Activated CD4-positive, alpha-beta memory T cell treated with anti-CD3 and anti-CD28 coated beads for 36 hours (primary cell): Measurements from ENCODE around the gene HIGD1A. TPM values are rescaled to one million over a fixed set of nuclear protein-coding genes. Genes with fewer than 3 reads are reported as not detected.

Source experiments
- CTCF ChIA-PET: fragments of 350-600 bp; sonication (Branson Sonifier 250); formaldehyde crosslinking; loops from one replicate; lab custom pipeline; 2021; ENCODE audit warnings: antibody characterized with exemption, inconsistent platforms; lab: Charles Lee
- POLR2A ChIA-PET: fragments of 350-600 bp; sonication (Branson Sonifier 250); formaldehyde crosslinking; loops from one replicate; lab custom pipeline; 2021; ENCODE audit warnings: antibody characterized with exemption; lab: Charles Lee
- DNase-seq: peaks from one replicate; pipeline ENCODE4 v3.0.0-alpha.2; 2020
- H3K27ac Mint-ChIP-seq: one replicate; pipeline ENCODE4 v1.8.0; 2021; ENCODE audit warnings: mixed read lengths
- H3K27me3 Mint-ChIP-seq: one replicate; pipeline ENCODE4 v1.8.0; 2021; ENCODE audit warnings: mixed read lengths
- H3K36me3 Mint-ChIP-seq: one replicate; pipeline ENCODE4 v1.8.0; 2021; ENCODE audit warnings: mixed read lengths
- H3K4me1 Mint-ChIP-seq: one replicate; pipeline ENCODE4 v1.8.0; 2021; ENCODE audit warnings: low read depth, mixed read lengths
- H3K4me3 Mint-ChIP-seq: one replicate; pipeline ENCODE4 v1.8.0; 2021; ENCODE audit warnings: mild to moderate bottlenecking, mixed read lengths
- H3K9me3 Mint-ChIP-seq: one replicate; pipeline ENCODE4 v1.8.0; 2021; ENCODE audit warnings: mixed read lengths
- intact Hi-C: fragments of 100-400 bp; cut with micrococcal nuclease; formaldehyde crosslinking; loops from one replicate; pipeline ENCODE4 v1.15.1; 2023
- total RNA-seq, 2 experiments: library from RNA; stranded (reverse); gene quantifications; one replicate each; pipeline ENCODE4 v1.2.3, GENCODE V29; 2021

HIGD1A gene
- total RNA-seq, 2 experiments from 2014 or later: 63.7 to 68.4 TPM

GRCh38 chr3:42764561-42765295, 39.6 kb downstream of the HIGD1A start:
- ChIA-PET CTCF (interaction anchor here (0.9 kb wide), 1 partner anchor 15 kb away, joined by 3 read pairs; no protein-coding TSS in a partner anchor), POLR2A (interaction anchor here (1.7 kb wide), 1 partner anchor 10 kb away, joined by 3 read pairs; no protein-coding TSS in a partner anchor)

GRCh38 chr3:42764115-42764514, 40.2 kb downstream of the HIGD1A start:
- H3K4me1 Mint-ChIP-seq: no peaks in the 10 kb centered on the region
- intact Hi-C loops: no loop called here
- no peaks in the 10 kb centered on the region for H3K9me3 Mint-ChIP-seq
- H3K27ac Mint-ChIP-seq: no peak overlapping the region
- ChIA-PET CTCF (no interaction called here), POLR2A (no interaction called here)
- H3K36me3 Mint-ChIP-seq: no peaks in the 10 kb centered on the region
- H3K4me3 Mint-ChIP-seq: no peak overlapping the region
- no peaks in the 10 kb centered on the region for H3K27me3 Mint-ChIP-seq
- DNase-seq: no peak

More at GRCh38 chr3:42764561-42765295, 39.6 kb downstream of the HIGD1A start:
- no peaks in the 10 kb centered on the region for H3K27me3 Mint-ChIP-seq
- no peaks in the 10 kb centered on the region for H3K9me3 Mint-ChIP-seq
- no peak for DNase-seq
- intact Hi-C loops: no loop called here
- no peaks in the 10 kb centered on the region for H3K36me3 Mint-ChIP-seq
- no peak overlapping the region for H3K4me3 Mint-ChIP-seq
- H3K4me1 Mint-ChIP-seq: no peaks in the 10 kb centered on the region
- H3K27ac Mint-ChIP-seq: no peak overlapping the region

DNA sequence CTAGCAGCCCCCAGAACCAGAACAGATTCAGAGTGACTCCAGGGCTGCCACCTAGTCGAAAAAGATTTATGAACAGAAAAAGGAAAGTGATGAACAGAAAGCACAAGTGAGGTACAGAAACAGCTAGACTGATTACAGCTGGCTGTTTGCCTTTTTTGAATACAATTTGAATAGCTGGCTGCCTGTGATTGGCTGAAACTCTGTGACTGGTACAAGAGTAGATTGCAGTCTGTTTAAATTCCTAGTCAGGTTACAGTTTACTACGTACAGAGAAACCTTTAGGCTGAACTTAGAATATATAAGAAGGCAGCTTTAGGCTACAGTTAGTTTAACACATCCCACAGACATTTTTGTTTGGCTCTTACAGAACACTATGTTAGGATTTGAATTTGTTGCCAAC, 41.3 kb downstream of the HIGD1A start:
- H3K4me1 Mint-ChIP-seq: no peaks in the 10 kb centered on the region
- intact Hi-C loops: no loop called here
- ChIA-PET POLR2A (no interaction called here), CTCF (interaction anchor here (2.4 kb wide), 1 partner anchor 18 kb away, joined by 8 read pairs; no protein-coding TSS in a partner anchor)
- DNase-seq: no peak
- no peaks in the 10 kb centered on the region for H3K9me3 Mint-ChIP-seq
- no peak overlapping the region for H3K27ac Mint-ChIP-seq
- no peaks in the 10 kb centered on the region for H3K27me3 Mint-ChIP-seq
- no peak overlapping the region for H3K4me3 Mint-ChIP-seq
- no peaks in the 10 kb centered on the region for H3K36me3 Mint-ChIP-seq

GRCh38 chr3:42762046-42762724, 42.1 kb downstream of the HIGD1A start:
- CTCF ChIA-PET: interaction anchor here (2.4 kb wide), 1 partner anchor 18 kb away, joined by 8 read pairs; no protein-coding TSS in a partner anchor
- Mint-ChIP-seq H3K36me3 (no peaks in the 10 kb centered on the region), H3K27me3 (no peaks in the 10 kb centered on the region), H3K27ac (no peak overlapping the region), H3K4me1 (no peaks in the 10 kb centered on the region), H3K9me3 (no peaks in the 10 kb centered on the region), H3K4me3 (no peak overlapping the region)
- DNase-seq: no peak
- intact Hi-C loops: no loop called here
- POLR2A ChIA-PET: no interaction called here

DNA sequence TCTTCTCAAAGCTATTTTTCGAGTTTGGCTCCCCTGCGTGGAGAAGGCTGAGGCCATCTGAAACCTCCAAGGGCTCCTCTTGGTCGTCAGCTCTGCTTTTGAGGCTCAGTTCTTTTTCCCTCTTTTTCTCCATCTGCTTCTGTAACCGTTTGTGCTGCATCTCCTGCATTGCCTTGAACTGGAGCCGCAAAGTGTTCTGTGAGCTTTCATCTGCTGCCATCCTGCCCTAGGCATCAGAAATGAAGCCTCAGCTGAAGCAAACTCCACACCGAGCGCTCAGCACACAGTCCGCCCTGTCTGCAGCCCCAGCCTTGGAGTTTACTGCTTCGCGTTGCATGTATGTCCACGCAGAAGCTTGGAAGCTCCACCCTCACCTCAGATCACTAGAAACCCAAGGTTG, 46.2 kb downstream of the HIGD1A start:
- ChIA-PET CTCF (interaction anchor here (1.1 to 5.1 kb wide), 2 partner anchors 13 to 81 kb away, joined by 4 to 31 read pairs; no protein-coding TSS in a partner anchor), POLR2A (no interaction called here)
- no peak for DNase-seq
- no peaks in the 10 kb centered on the region for H3K9me3 Mint-ChIP-seq
- intact Hi-C loops: no loop called here
- no peak overlapping the region for H3K27ac Mint-ChIP-seq
- H3K4me3 Mint-ChIP-seq: no peak overlapping the region
- no peaks in the 10 kb centered on the region for H3K27me3 Mint-ChIP-seq
- no peaks in the 10 kb centered on the region for H3K36me3 Mint-ChIP-seq
- no peaks in the 10 kb centered on the region for H3K4me1 Mint-ChIP-seq

GRCh38 chr3:42756681-42757213, 47.5 kb downstream of the HIGD1A start:
- Mint-ChIP-seq H3K27me3 (no peaks in the 10 kb centered on the region), H3K36me3 (no peaks in the 10 kb centered on the region), H3K9me3 (no peaks in the 10 kb centered on the region), H3K27ac (no peak overlapping the region), H3K4me3 (no peak overlapping the region), H3K4me1 (no peaks in the 10 kb centered on the region)
- intact Hi-C loops: no loop called here
- CTCF ChIA-PET: interaction anchor here (1.7 to 5.1 kb wide), 2 partner anchors 12 to 95 kb away, joined by 5 to 31 read pairs; no protein-coding TSS in a partner anchor
- POLR2A ChIA-PET: no interaction called here
- no peak for DNase-seq

DNA sequence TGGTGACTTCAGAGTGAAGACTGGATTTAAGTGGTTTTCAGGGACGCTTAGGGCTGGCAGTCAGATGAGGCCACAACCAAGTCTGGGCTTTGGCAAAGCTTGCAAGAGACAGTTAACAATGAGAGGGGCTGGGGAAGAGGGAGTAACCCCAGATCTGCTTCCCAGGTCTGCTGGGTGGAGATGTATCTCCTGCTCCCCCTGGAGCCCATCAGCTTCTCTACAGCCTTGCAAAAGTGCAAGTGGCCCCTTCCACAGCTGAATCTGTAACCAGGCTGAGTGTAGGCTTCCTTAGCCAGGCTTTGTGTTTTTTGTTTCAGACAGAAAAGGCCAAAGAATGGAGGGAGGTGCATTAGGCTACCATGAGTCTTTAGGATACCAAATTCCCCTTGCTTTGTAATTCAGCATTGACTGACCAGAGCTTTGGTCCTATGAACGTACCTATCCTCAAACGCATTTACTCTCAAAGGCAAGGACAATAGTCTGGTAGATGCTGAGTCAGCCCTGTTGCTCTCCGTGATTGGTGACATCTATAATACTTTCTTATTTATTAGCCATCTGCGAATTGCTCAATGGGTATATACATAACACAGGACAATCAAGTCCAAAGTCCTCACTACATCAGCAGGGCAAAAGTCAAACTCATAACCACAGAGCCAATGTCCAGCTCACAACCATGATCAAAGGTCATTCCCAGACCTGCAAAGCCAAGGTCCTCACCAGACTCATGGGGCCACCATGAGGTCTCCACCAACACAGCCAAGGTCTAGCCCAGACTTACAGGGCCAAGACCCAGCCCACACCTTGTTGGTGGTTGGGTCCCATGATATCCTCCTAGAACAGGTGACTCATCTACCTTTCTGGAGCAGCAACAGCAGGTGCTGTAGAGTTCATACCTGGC, 48.4 kb downstream of the HIGD1A start:
- Mint-ChIP-seq H3K4me3 (no peak overlapping the region), H3K36me3 (no peaks in the 10 kb centered on the region), H3K4me1 (no peaks in the 10 kb centered on the region), H3K9me3 (no peaks in the 10 kb centered on the region), H3K27ac (no peak overlapping the region), H3K27me3 (no peaks in the 10 kb centered on the region)
- DNase-seq: peak; percentile 24
- ChIA-PET POLR2A (interaction anchor here (1.0 kb wide), 1 partner anchor 10 kb away, joined by 3 read pairs; no protein-coding TSS in a partner anchor), CTCF (interaction anchor here (0.9 to 5.1 kb wide), 4 partner anchors 11 to 509 kb away, joined by 5 to 31 read pairs (median 5); partner anchors contain the start of gene SEC22C)
- intact Hi-C loops: no loop called here

DNA sequence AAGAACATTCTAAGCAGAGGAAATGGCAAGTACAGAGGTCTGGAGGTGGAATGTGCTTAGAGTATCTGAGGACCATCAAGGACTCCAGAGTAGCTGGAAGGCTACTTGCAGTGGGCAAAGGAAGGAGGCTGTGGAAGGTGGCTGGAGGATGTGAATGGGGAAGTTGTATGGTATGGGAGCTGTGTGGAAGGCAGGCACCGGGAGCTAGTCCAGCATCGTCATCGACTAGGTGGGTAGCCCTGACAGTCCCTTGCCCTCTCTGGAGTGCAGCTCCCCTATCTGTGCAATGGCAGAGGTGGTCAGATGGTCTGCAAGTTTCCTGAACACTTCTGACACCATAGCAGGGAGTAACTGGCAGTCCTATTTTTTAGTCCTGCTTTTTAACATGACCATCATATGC, 50.5 kb downstream of the HIGD1A start:
- H3K27me3 Mint-ChIP-seq: no peaks in the 10 kb centered on the region
- no peaks in the 10 kb centered on the region for H3K9me3 Mint-ChIP-seq
- POLR2A ChIA-PET: no interaction called here
- no peaks in the 10 kb centered on the region for H3K36me3 Mint-ChIP-seq
- H3K4me3 Mint-ChIP-seq: no peak overlapping the region
- CTCF ChIA-PET: interaction anchor here (5.1 kb wide), 1 partner anchor 9 kb away, joined by 31 read pairs; no protein-coding TSS in a partner anchor
- H3K27ac Mint-ChIP-seq: no peak overlapping the region
- intact Hi-C loops: no loop called here
- no peak for DNase-seq
- H3K4me1 Mint-ChIP-seq: peaks cover 5% of the 10 kb centered on the region

GRCh38 chr3:42752961-42753360, 51.3 kb downstream of the HIGD1A start:
- no peak overlapping the region for H3K27ac Mint-ChIP-seq
- H3K9me3 Mint-ChIP-seq: no peaks in the 10 kb centered on the region
- DNase-seq: no peak
- ChIA-PET CTCF (interaction anchor here (5.1 kb wide), 1 partner anchor 8 kb away, joined by 31 read pairs; no protein-coding TSS in a partner anchor), POLR2A (no interaction called here)
- H3K36me3 Mint-ChIP-seq: no peaks in the 10 kb centered on the region
- intact Hi-C loops: no loop called here
- peaks cover 12% of the 10 kb centered on the region for H3K4me1 Mint-ChIP-seq
- H3K27me3 Mint-ChIP-seq: no peaks in the 10 kb centered on the region
- no peak overlapping the region for H3K4me3 Mint-ChIP-seq

- intact Hi-C loops: no loop called here
- Mint-ChIP-seq H3K36me3 (no peaks in the 10 kb centered on the region), H3K9me3 (no peaks in the 10 kb centered on the region), H3K4me1 (peaks cover 17% of the 10 kb centered on the region), H3K4me3 (no peak overlapping the region), H3K27me3 (no peaks in the 10 kb centered on the region), H3K27ac (no peak overlapping the region)
- no peak for DNase-seq
- POLR2A ChIA-PET: no interaction called here
- CTCF ChIA-PET: interaction anchor here (0.6 kb wide), 1 partner anchor 11 kb away, joined by 3 read pairs; no protein-coding TSS in a partner anchor
Measured at GRCh38 chr3:42752441-42752840, 51.8 kb downstream of the HIGD1A start.

DNA sequence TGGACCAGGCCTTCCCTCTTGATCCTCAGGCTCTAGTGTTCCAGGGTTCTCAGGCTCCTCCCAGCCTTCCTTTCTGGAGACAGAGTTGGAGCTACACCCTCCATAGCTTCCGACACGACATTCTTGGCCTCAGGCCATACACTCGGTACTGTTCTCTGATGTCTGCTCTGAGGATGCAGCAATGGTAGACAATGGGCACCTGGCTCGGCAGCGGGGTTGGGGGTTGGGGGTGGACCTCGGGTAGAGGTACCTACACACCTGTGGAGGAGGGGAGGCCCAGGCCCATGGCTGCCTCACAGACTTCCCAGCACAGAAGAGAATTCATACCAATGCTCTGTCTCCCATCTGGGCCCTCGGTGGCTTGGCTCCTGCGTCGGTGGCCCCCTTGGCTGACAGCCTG, 52.7 kb downstream of the HIGD1A start:
- H3K4me1 Mint-ChIP-seq: peaks cover 25% of the 10 kb centered on the region
- POLR2A ChIA-PET: no interaction called here
- H3K4me3 Mint-ChIP-seq: no peak overlapping the region
- no peak for DNase-seq
- intact Hi-C loops: no loop called here
- no peak overlapping the region for H3K27ac Mint-ChIP-seq
- no peaks in the 10 kb centered on the region for H3K36me3 Mint-ChIP-seq
- no peaks in the 10 kb centered on the region for H3K9me3 Mint-ChIP-seq
- no peaks in the 10 kb centered on the region for H3K27me3 Mint-ChIP-seq
- CTCF ChIA-PET: no interaction called here
